HL-60 (cell line): ENCODE data around the gene AOC3.

Experiments used
- REST ChIP-seq: IDR thresholded peaks from 2 replicates; pipeline ENCODE4 v1.6.1; 2012; ENCODE audit warnings: low read depth; ENCODE audit not compliant: insufficient replicate concordance
- TF ChIP-seq, protein P1 (sequence below): IDR thresholded peaks from one replicate; pipeline ENCODE4 v1.5.1; 2011; ENCODE audit warnings: low read length, control low read depth, inconsistent platforms; ENCODE audit not compliant: insufficient read depth

DNA sequence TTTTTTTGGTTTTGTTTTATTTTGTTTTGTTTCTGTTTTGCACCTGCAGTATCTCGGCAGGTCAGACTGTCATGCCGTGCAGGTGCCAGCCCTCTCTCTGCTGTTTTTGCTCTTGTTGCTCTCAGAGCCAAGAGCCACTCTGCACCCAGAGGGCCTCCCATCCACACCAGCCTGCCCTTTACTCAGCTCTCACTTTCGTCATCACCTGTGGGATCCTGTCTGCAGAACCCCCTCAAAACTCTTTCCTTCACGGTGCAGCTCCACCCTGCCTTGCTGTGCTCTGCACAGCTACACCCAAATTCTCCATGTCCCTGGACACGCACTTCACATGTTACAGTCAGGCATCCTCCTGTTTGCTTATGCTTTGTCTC, 2.6 kb downstream of the AOC3 start:
- TF ChIP-seq, protein P1, sequence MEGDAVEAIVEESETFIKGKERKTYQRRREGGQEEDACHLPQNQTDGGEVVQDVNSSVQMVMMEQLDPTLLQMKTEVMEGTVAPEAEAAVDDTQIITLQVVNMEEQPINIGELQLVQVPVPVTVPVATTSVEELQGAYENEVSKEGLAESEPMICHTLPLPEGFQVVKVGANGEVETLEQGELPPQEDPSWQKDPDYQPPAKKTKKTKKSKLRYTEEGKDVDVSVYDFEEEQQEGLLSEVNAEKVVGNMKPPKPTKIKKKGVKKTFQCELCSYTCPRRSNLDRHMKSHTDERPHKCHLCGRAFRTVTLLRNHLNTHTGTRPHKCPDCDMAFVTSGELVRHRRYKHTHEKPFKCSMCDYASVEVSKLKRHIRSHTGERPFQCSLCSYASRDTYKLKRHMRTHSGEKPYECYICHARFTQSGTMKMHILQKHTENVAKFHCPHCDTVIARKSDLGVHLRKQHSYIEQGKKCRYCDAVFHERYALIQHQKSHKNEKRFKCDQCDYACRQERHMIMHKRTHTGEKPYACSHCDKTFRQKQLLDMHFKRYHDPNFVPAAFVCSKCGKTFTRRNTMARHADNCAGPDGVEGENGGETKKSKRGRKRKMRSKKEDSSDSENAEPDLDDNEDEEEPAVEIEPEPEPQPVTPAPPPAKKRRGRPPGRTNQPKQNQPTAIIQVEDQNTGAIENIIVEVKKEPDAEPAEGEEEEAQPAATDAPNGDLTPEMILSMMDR = no peak
- no peak for TF ChIP-seq REST
